Astrocyte (in vitro differentiated cells and primary cell): Measurements from ENCODE around the gene REG1A. TPM values are rescaled to one million over a fixed set of nuclear protein-coding genes. Genes with fewer than 3 reads are reported as not detected.

Source experiments
- DNase-seq: peaks from one replicate; pipeline ENCODE4 v3.0.0-alpha.2; 2010; ENCODE audit warnings: low read depth
- FAIRE-seq: peaks from 2 replicates; lab custom pipeline; 2011; peaks lifted over from hg19 to GRCh38; lab: Jason Lieb, UNC
- H2AFZ ChIP-seq: 2 replicates; pipeline ENCODE4 v1.6.0; 2012; ENCODE audit warnings: low read depth, low read length, inconsistent platforms
- H3K27ac ChIP-seq: 2 replicates; pipeline ENCODE4 v1.5.1; 2011; ENCODE audit warnings: low read depth, low read length, inconsistent platforms
- H3K27me3 ChIP-seq: 2 replicates; pipeline ENCODE4 v1.6.0; 2011; ENCODE audit warnings: low read length, inconsistent platforms; ENCODE audit not compliant: insufficient read depth
- H3K36me3 ChIP-seq: 2 replicates; pipeline ENCODE4 v1.5.1; 2011; ENCODE audit warnings: low read length, inconsistent platforms; ENCODE audit not compliant: insufficient read depth
- H3K4me1 ChIP-seq: 2 replicates; pipeline ENCODE4 v1.5.1; 2011; ENCODE audit warnings: low read length, inconsistent platforms; ENCODE audit not compliant: insufficient read depth
- H3K4me2 ChIP-seq: 2 replicates; pipeline ENCODE4 v1.6.0; 2012; ENCODE audit warnings: low read length, inconsistent platforms
- H3K4me3 ChIP-seq: 2 replicates; pipeline ENCODE4 v1.5.1; 2011; ENCODE audit warnings: low read depth, mild to moderate bottlenecking, low read length, inconsistent platforms; ENCODE audit not compliant: insufficient read depth
- H3K79me2 ChIP-seq: 2 replicates; pipeline ENCODE4 v1.6.0; 2012; ENCODE audit warnings: mild to moderate bottlenecking, low read length, inconsistent platforms; ENCODE audit not compliant: insufficient read depth
- H3K9ac ChIP-seq: 2 replicates; pipeline ENCODE4 v1.6.0; 2012; ENCODE audit warnings: mild to moderate bottlenecking, low read length, inconsistent platforms
- H3K9me3 ChIP-seq: 2 replicates; pipeline ENCODE4 v1.5.1; 2012; ENCODE audit warnings: low read depth, mild to moderate bottlenecking, low read length, inconsistent platforms; ENCODE audit not compliant: insufficient read depth
- H4K20me1 ChIP-seq: 2 replicates; pipeline ENCODE4 v1.6.0; 2012; ENCODE audit warnings: low read length, inconsistent platforms; ENCODE audit not compliant: insufficient read depth
- H3K27ac Mint-ChIP-seq: one replicate; pipeline ENCODE4 v1.8.0; 2021; ENCODE audit warnings: mild to moderate bottlenecking, mixed read lengths; ENCODE audit not compliant: unreplicated experiment
- H3K27me3 Mint-ChIP-seq: one replicate; pipeline ENCODE4 v1.8.0; 2021; ENCODE audit warnings: low read depth, mixed read lengths; ENCODE audit not compliant: unreplicated experiment
- H3K36me3 Mint-ChIP-seq: one replicate; pipeline ENCODE4 v1.8.0; 2021; ENCODE audit warnings: low read depth, mixed read lengths; ENCODE audit not compliant: unreplicated experiment
- H3K4me1 Mint-ChIP-seq: one replicate; pipeline ENCODE4 v1.8.0; 2021; ENCODE audit warnings: low read depth, mixed read lengths; ENCODE audit not compliant: unreplicated experiment
- H3K4me3 Mint-ChIP-seq: one replicate; pipeline ENCODE4 v1.8.0; 2021; ENCODE audit warnings: mild to moderate bottlenecking, moderate library complexity, mixed read lengths; ENCODE audit not compliant: unreplicated experiment
- H3K9me3 Mint-ChIP-seq: one replicate; pipeline ENCODE4 v1.8.0; 2021; ENCODE audit warnings: mild to moderate bottlenecking, mixed read lengths; ENCODE audit not compliant: unreplicated experiment
- EZH2 ChIP-seq: IDR thresholded peaks from 2 replicates; pipeline ENCODE4 v1.6.1; 2012; ENCODE audit warnings: mild to moderate bottlenecking, low read length, inconsistent platforms; ENCODE audit not compliant: insufficient read depth
- total RNA-seq: library from RNA; stranded (reverse); gene quantifications from 2 replicates; pipeline ENCODE4 v1.2.1, GENCODE V29; 2021
- TF ChIP-seq, protein P1 (sequence below): IDR thresholded peaks from 2 replicates; pipeline ENCODE4 v1.5.1; 2011; ENCODE audit warnings: low read depth, mild to moderate bottlenecking, inconsistent platforms, low read length, moderate library complexity; ENCODE audit not compliant: insufficient read depth

The REG1A gene
- total RNA-seq, 1 donor from 2014 or later = not detected

- H4K20me1 ChIP-seq = no peaks in the 10 kb centered on the region
- no peak overlapping the region for H3K27ac ChIP-seq
- H3K36me3 Mint-ChIP-seq = no peaks in the 10 kb centered on the region
- no peak overlapping the region for H2AFZ ChIP-seq
- peaks cover 9% of the 10 kb centered on the region for H3K27me3 Mint-ChIP-seq
- H3K4me2 ChIP-seq = no peak overlapping the region
- H3K79me2 ChIP-seq = no peaks in the 10 kb centered on the region
- no peak overlapping the region for H3K4me3 ChIP-seq
- no peaks in the 10 kb centered on the region for H3K4me1 Mint-ChIP-seq
- no peak overlapping the region for H3K9ac ChIP-seq
- no peaks in the 10 kb centered on the region for H3K36me3 ChIP-seq
- FAIRE-seq = no peak
- no peak overlapping the region for H3K27ac Mint-ChIP-seq
- H3K4me3 Mint-ChIP-seq = no peak overlapping the region
- no peak for DNase-seq
- no peaks in the 10 kb centered on the region for H3K9me3 ChIP-seq
- TF ChIP-seq EZH2 = no peak
- TF ChIP-seq, protein P1, sequence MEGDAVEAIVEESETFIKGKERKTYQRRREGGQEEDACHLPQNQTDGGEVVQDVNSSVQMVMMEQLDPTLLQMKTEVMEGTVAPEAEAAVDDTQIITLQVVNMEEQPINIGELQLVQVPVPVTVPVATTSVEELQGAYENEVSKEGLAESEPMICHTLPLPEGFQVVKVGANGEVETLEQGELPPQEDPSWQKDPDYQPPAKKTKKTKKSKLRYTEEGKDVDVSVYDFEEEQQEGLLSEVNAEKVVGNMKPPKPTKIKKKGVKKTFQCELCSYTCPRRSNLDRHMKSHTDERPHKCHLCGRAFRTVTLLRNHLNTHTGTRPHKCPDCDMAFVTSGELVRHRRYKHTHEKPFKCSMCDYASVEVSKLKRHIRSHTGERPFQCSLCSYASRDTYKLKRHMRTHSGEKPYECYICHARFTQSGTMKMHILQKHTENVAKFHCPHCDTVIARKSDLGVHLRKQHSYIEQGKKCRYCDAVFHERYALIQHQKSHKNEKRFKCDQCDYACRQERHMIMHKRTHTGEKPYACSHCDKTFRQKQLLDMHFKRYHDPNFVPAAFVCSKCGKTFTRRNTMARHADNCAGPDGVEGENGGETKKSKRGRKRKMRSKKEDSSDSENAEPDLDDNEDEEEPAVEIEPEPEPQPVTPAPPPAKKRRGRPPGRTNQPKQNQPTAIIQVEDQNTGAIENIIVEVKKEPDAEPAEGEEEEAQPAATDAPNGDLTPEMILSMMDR = no peak
- peaks cover 2% of the 10 kb centered on the region for H3K9me3 Mint-ChIP-seq
- H3K4me1 ChIP-seq = no peaks in the 10 kb centered on the region
- H3K27me3 ChIP-seq = no peaks in the 10 kb centered on the region
These were observed 36.6 kb upstream of the REG1A start for GRCh38 chr2:79083597-79084251.

DNA sequence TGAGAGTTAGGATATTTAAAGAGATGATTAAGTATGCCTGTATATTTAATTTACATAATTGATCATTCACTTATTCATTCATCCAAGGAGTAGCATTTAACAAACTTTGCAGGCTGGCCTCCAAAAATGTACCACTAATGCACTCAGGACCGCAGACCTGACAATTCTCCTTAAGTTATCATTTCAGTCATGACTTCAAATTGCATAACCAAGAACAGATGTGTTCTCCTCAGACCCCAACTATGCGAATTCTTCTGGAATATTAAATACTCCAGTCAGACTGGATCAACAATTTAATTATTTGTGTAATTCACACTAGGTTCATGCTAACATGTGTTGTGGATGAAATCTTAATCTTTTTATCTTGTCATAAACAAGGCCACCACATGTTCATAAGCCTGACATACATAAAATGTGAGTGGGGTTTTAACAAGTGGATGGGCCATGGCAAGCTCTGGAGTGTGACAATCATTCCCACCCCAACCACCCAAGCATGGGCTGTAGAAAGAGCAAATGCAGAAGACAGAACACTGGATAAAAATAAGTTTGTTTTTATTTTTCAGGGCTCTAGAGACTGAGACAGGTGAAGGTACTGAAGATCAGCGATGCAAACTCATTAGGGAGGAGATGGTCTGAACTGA, 35.7 kb upstream of the REG1A start:
- Mint-ChIP-seq H3K4me3 (no peak overlapping the region), H3K36me3 (no peaks in the 10 kb centered on the region), H3K4me1 (no peaks in the 10 kb centered on the region), H3K27ac (no peak overlapping the region), H3K27me3 (peaks cover 7% of the 10 kb centered on the region), H3K9me3 (peaks cover 2% of the 10 kb centered on the region)
- Histone ChIP-seq H3K36me3 (no peaks in the 10 kb centered on the region), H3K9me3 (no peaks in the 10 kb centered on the region), H3K4me3 (no peak overlapping the region), H3K9ac (no peak overlapping the region), H3K27ac (no peak overlapping the region), H2AFZ (no peak overlapping the region), H3K79me2 (no peaks in the 10 kb centered on the region), H3K4me2 (no peak overlapping the region), H3K4me1 (no peaks in the 10 kb centered on the region), H3K27me3 (no peaks in the 10 kb centered on the region), H4K20me1 (no peaks in the 10 kb centered on the region)
- TF ChIP-seq, protein P1 = no peak
- no peak for TF ChIP-seq EZH2
- DNase-seq = no peak
- FAIRE-seq = no peak

DNA sequence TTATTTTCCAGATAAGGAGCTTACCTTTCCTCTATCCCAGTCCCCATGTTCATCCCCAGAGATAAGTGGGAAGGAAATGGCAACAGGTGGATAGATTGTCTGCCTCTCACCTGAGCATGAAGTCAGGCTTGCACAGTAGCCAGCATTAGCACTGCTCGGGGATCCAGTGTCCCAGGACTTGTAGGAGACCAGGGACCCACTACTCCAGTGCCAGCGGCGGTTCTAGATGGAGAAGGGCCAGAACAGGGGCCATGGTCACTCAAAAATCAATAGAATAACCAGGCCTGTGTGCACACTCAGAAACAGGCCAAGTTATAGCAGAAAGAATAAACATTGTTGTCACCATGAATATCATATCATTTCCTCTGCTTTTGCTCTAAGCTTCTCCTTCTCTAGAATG, 34.9 kb upstream of the REG1A start:
- Mint-ChIP-seq H3K36me3 (no peaks in the 10 kb centered on the region), H3K27me3 (peaks cover 7% of the 10 kb centered on the region), H3K27ac (no peak overlapping the region), H3K4me1 (no peaks in the 10 kb centered on the region), H3K4me3 (no peak overlapping the region), H3K9me3 (peaks cover 2% of the 10 kb centered on the region)
- no peak for DNase-seq
- no peak for FAIRE-seq
- H3K27me3 ChIP-seq = no peaks in the 10 kb centered on the region
- no peaks in the 10 kb centered on the region for H3K9me3 ChIP-seq
- H3K4me1 ChIP-seq = no peaks in the 10 kb centered on the region
- no peak overlapping the region for H2AFZ ChIP-seq
- no peak for TF ChIP-seq EZH2
- TF ChIP-seq, protein P1 = no peak
- no peaks in the 10 kb centered on the region for H3K79me2 ChIP-seq
- H3K9ac ChIP-seq = no peak overlapping the region
- no peak overlapping the region for H3K4me2 ChIP-seq
- H3K4me3 ChIP-seq = no peak overlapping the region
- no peak overlapping the region for H3K27ac ChIP-seq
- no peaks in the 10 kb centered on the region for H4K20me1 ChIP-seq
- no peaks in the 10 kb centered on the region for H3K36me3 ChIP-seq
